ENCODE data around the gene ARHGEF25. TPM values are rescaled to one million over a fixed set of nuclear protein-coding genes. Genes with fewer than 3 reads are reported as not detected.

ARHGEF25 gene
- total RNA-seq, 4 donors from 2014 or later = 1.9 to 3.3 (median 2.4) TPM

GRCh38 chr12:57613427-57614109 lies 2.3 kb downstream of the ARHGEF25 start:
- ATAC-seq (no peak), DNase-seq (no peak)
- intact Hi-C loops (cut with DNase I; ENCODE audit: low total_unique reads) = no loop called here
- Histone ChIP-seq H3K27me3 (peaks cover 27 to 59% (median 39%) of the 10 kb centered on the region in 3 donors), H3K36me3 (no peaks in the 10 kb centered on the region), H3K9me3 (no peaks in the 10 kb centered on the region), H3K4me3 (no peak overlapping the region), H3K4me1 (peaks cover 0 to 18% of the 10 kb centered on the region in 2 donors), H3K27ac (no peak overlapping the region)
- TF ChIP-seq CTCF (IDR thresholded peaks at IDR 0.05 in 4 of 5, conservative IDR thresholded peaks at IDR 0.05 in 1 of 5) = no peak
- TF ChIP-seq POLR2A (IDR thresholded peaks at IDR 0.05) = no peak
- in situ Hi-C loops (cut with MboI; ENCODE audit: low sequenced_read_pairs in 4 of 4) = no loop called here

- ATAC-seq (no peak), DNase-seq (no peak)
- no peaks in the 10 kb centered on the region for H3K36me3 ChIP-seq
- TF ChIP-seq POLR2A (IDR thresholded peaks at IDR 0.05) = no peak
- no peak for TF ChIP-seq CTCF (IDR thresholded peaks at IDR 0.05 in 4 of 5, conservative IDR thresholded peaks at IDR 0.05 in 1 of 5)
- H3K4me1 ChIP-seq = peaks cover 0 to 18% of the 10 kb centered on the region in 2 donors
- peaks cover 33 to 64% (median 44%) of the 10 kb centered on the region in 3 donors for H3K27me3 ChIP-seq
- H3K9me3 ChIP-seq = no peaks in the 10 kb centered on the region
- in situ Hi-C loops (cut with MboI; ENCODE audit: low sequenced_read_pairs in 4 of 4) = no loop called here
- intact Hi-C loops (cut with DNase I; ENCODE audit: low total_unique reads) = no loop called here
- no peak overlapping the region for H3K27ac ChIP-seq
- H3K4me3 ChIP-seq = no peak overlapping the region
Measured at GRCh38 chr12:57614178-57614947, 3.1 kb downstream of the ARHGEF25 start.

DNA sequence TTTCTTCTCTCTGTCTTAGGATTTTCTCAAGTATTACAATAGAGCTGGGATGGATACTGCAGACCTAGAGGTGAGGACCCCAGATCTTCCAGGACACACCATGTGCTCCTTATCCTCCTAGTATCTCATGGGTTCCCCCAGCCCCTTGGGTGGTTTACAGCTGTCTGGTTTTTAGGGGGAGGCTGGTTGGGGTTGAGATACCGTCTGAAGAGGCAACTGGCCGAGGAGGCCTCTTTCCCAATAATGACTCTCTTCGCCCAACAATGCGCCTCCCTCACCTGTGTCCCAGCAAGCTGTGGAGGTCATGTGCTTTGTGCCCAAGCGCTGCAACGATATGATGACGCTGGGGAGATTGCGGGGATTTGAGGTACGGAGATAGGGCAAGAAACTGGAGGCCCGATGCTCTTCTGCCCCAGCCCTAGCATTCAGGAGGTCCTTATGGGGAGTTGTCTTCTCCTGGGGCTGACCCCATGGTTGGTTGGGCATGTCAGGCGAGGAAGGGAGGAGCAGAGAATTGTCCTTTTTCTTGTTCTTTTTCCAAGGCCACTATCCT lies 3.8 kb downstream of the ARHGEF25 start:
- no peak for TF ChIP-seq POLR2A (IDR thresholded peaks at IDR 0.05)
- no peak for TF ChIP-seq CTCF (IDR thresholded peaks at IDR 0.05 in 4 of 5, conservative IDR thresholded peaks at IDR 0.05 in 1 of 5)
- Histone ChIP-seq H3K4me1 (peaks cover 0 to 17% of the 10 kb centered on the region in 2 donors), H3K36me3 (no peaks in the 10 kb centered on the region), H3K27me3 (peaks cover 38 to 66% (median 49%) of the 10 kb centered on the region in 3 donors), H3K4me3 (no peak overlapping the region), H3K9me3 (no peaks in the 10 kb centered on the region), H3K27ac (no peak overlapping the region)
- no peak for ATAC-seq
- in situ Hi-C loops (cut with MboI; ENCODE audit: low sequenced_read_pairs in 4 of 4) (no loop called here), intact Hi-C loops (cut with DNase I; ENCODE audit: low total_unique reads) (no loop called here)
- no peak for DNase-seq

GRCh38 chr12:57615637-57616036 lies 4.4 kb downstream of the ARHGEF25 start:
- Histone ChIP-seq H3K4me3 (no peak overlapping the region), H3K27ac (no peak overlapping the region), H3K36me3 (no peaks in the 10 kb centered on the region), H3K9me3 (no peaks in the 10 kb centered on the region), H3K27me3 (peaks cover 39 to 66% (median 49%) of the 10 kb centered on the region in 3 donors), H3K4me1 (peaks cover 0 to 10% of the 10 kb centered on the region in 2 donors)
- in situ Hi-C loops (cut with MboI; ENCODE audit: low sequenced_read_pairs in 4 of 4) = no loop called here
- DNase-seq = no peak
- intact Hi-C loops (cut with DNase I; ENCODE audit: low total_unique reads) = no loop called here
- no peak for TF ChIP-seq POLR2A (IDR thresholded peaks at IDR 0.05)
- no peak for TF ChIP-seq CTCF (IDR thresholded peaks at IDR 0.05 in 4 of 5, conservative IDR thresholded peaks at IDR 0.05 in 1 of 5)
- ATAC-seq = no peak
